Endothelial cell of umbilical vein (primary cell): ENCODE data around the gene NIPA2. TPM values are rescaled to one million over a fixed set of nuclear protein-coding genes. Genes with fewer than 3 reads are reported as not detected.

Experiments
- BruUV-seq: library from RNA; stranded (reverse); fragments of 400-500 nt; replicated peaks from 2 replicates; lab custom pipeline; 2021; lab: Mats Ljungman, UMichigan
- CTCF ChIA-PET: fragments of 300-600, 350-600 bp; sonication (Branson Sonifier 250); formaldehyde crosslinking; loops from one replicate; lab custom pipeline; 2021; ENCODE audit warnings: antibody characterized with exemption, inconsistent platforms; lab: Charles Lee
- POLR2A ChIA-PET: fragments of 300-600, 350-600 bp; sonication (Branson Sonifier 250); formaldehyde crosslinking; loops from one replicate; lab custom pipeline; 2021; ENCODE audit warnings: antibody characterized with exemption, inconsistent platforms; lab: Charles Lee
- DNase-seq: peaks from one replicate; pipeline ENCODE4 v3.0.0-alpha.2; 2011; ENCODE audit warnings: low read depth, low spot score
- FAIRE-seq: peaks from 2 replicates; lab custom pipeline; 2011; peaks lifted over from hg19 to GRCh38; lab: Jason Lieb, UNC
- H2AFZ ChIP-seq: 2 replicates; pipeline ENCODE4 v1.6.0; 2012; ENCODE audit warnings: low read depth, low read length, control low read depth, inconsistent platforms
- H3K27ac ChIP-seq: 2 replicates; pipeline ENCODE4 v1.5.1; 2011; ENCODE audit warnings: low read depth, mild to moderate bottlenecking, control low read depth, low read length, moderate library complexity; ENCODE audit not compliant: insufficient read depth
- H3K27me3 ChIP-seq, 2 experiments: 2 replicates each; pipeline versions ENCODE4 v1.6.0 to v1.6.1; 2011; ENCODE audit warnings: low read length in 2 of 2, mixed read lengths in 1 of 2; ENCODE audit not compliant: control insufficient read depth in 2 of 2, insufficient read depth in 2 of 2
- H3K36me3 ChIP-seq, 2 experiments: 2 replicates in 1 of 2; 3 replicates in 1 of 2; pipeline ENCODE4 v1.5.1; 2011; ENCODE audit warnings: low read length in 2 of 2, mild to moderate bottlenecking in 1 of 2, moderate library complexity in 1 of 2; ENCODE audit not compliant: control insufficient read depth in 2 of 2, insufficient read depth in 2 of 2; ENCODE audit errors: extremely low read depth in 1 of 2
- H3K4me1 ChIP-seq: 3 replicates; pipeline ENCODE4 v1.5.1; 2011; ENCODE audit warnings: mild to moderate bottlenecking, low read length; ENCODE audit not compliant: control insufficient read depth, insufficient read depth; ENCODE audit errors: extremely low read depth
- H3K4me2 ChIP-seq: 2 replicates; pipeline ENCODE4 v1.6.1; 2011; ENCODE audit warnings: low read length, control low read depth, mixed read lengths; ENCODE audit not compliant: insufficient read depth
- H3K4me3 ChIP-seq, 3 experiments: fragments of 200-600 bp in 1 of 3; sonication (generic), shearing (Covaris generic) in 1 of 3; replicated peaks in 1 of 3; 2 replicates each; pipeline ENCODE4 v1.5.1; 2011 to 2016; ENCODE audit warnings: control low read depth in 3 of 3, low read length in 3 of 3, mild to moderate bottlenecking in 2 of 3, inconsistent platforms in 1 of 3, low read depth in 1 of 3, moderate library complexity in 1 of 3; ENCODE audit not compliant: insufficient read depth in 1 of 3
- H3K79me2 ChIP-seq: 2 replicates; pipeline ENCODE4 v1.6.0; 2012; ENCODE audit warnings: low read length, inconsistent platforms; ENCODE audit not compliant: control insufficient read depth, insufficient read depth
- H3K9ac ChIP-seq: replicated peaks from 2 replicates; pipeline ENCODE3; 2011; ENCODE audit warnings: low read length, control low read depth; ENCODE audit not compliant: insufficient read depth; ENCODE audit errors: extremely low read depth
- H3K9me1 ChIP-seq: replicated peaks from 3 replicates; pipeline ENCODE4 v1.6.0; 2011; ENCODE audit warnings: mild to moderate bottlenecking, low read length; ENCODE audit not compliant: control insufficient read depth, insufficient read depth; ENCODE audit errors: extremely low read depth
- H3K9me3 ChIP-seq: replicated peaks from 2 replicates; pipeline ENCODE4 v1.5.1; 2012; ENCODE audit warnings: low read length, inconsistent platforms; ENCODE audit not compliant: control insufficient read depth, insufficient read depth
- H4K20me1 ChIP-seq: replicated peaks from 2 replicates; pipeline ENCODE3; 2011; ENCODE audit warnings: mild to moderate bottlenecking, low read length; ENCODE audit not compliant: control insufficient read depth, insufficient read depth; ENCODE audit errors: extremely low read depth
- EZH2 ChIP-seq: IDR thresholded peaks from 2 replicates; pipeline ENCODE4 v1.6.1; 2012; ENCODE audit warnings: borderline replicate concordance, low read depth, mild to moderate bottlenecking, moderate library complexity, low read length, inconsistent platforms; ENCODE audit not compliant: severe bottlenecking
- FOS ChIP-seq: IDR thresholded peaks from 2 replicates; pipeline ENCODE4 v1.6.1; 2011; ENCODE audit warnings: mild to moderate bottlenecking, low read length, moderate library complexity, borderline replicate concordance; ENCODE audit not compliant: insufficient read depth
- GATA2 ChIP-seq: IDR thresholded peaks from 2 replicates; pipeline ENCODE4 v1.7.0; 2011; ENCODE audit warnings: low read depth, mild to moderate bottlenecking, moderate library complexity, mixed read lengths, low read length; ENCODE audit not compliant: insufficient read length, insufficient read depth
- JUN ChIP-seq: IDR thresholded peaks from 2 replicates; pipeline ENCODE4 v1.6.1; 2011; ENCODE audit warnings: borderline replicate concordance, low read depth; ENCODE audit not compliant: insufficient read length, insufficient read depth
- MAX ChIP-seq: IDR thresholded peaks from 2 replicates; pipeline ENCODE4 v1.6.1; 2011; ENCODE audit not compliant: insufficient read depth, insufficient read length
- MYC ChIP-seq: IDR thresholded peaks from one replicate; pipeline ENCODE4 v1.6.1; 2011; ENCODE audit warnings: mild to moderate bottlenecking, low read depth, low read length
- POLR2A ChIP-seq: IDR thresholded peaks from 2 replicates; pipeline ENCODE4 v1.6.1; 2012; ENCODE audit warnings: low read depth, mild to moderate bottlenecking, control low read depth, low read length
- POLR2AphosphoS5 ChIP-seq: IDR thresholded peaks from 2 replicates; pipeline ENCODE4 v1.6.1; 2012; ENCODE audit warnings: low read depth, mild to moderate bottlenecking, control low read depth, low read length, moderate library complexity; ENCODE audit not compliant: insufficient read depth
- dilution Hi-C: fragments of 300-500 bp; cut with MboI; formaldehyde crosslinking; loops from one replicate; pipeline ENCODE4 v1.15.0; 2019; ENCODE audit warnings: low sequenced_read_pairs; ENCODE audit not compliant: extremely low pct_ligation_motif_present
- intact Hi-C: fragments of 100-400 bp; cut with micrococcal nuclease; formaldehyde crosslinking; loops from one replicate; pipeline ENCODE4 v1.10.0; 2022
- polyA plus RNA-seq, 4 experiments: library from polyadenylated mRNA; depleted of rRNA in 3 of 4; stranded (reverse) in 3 of 4; unstranded in 1 of 4; fragments of >200 nt; gene quantifications; 2 replicates each; pipeline versions ENCODE4 v1.2.1 to v1.2.3, GENCODE V29; 2011 to 2012; ENCODE audit warnings: missing spikeins in 1 of 4
- total RNA-seq: library from RNA; stranded (reverse); gene quantifications from 2 replicates; pipeline ENCODE4 v1.2.3, GENCODE V29; 2021
- TF ChIP-seq, protein P1 (sequence below), 2 donors: IDR thresholded peaks; 1 replicate in 1 of 2; 2 replicates in 1 of 2; pipeline ENCODE4 v1.5.1; 2011; ENCODE audit warnings: low read length in 2 of 2, mild to moderate bottlenecking in 2 of 2, moderate library complexity in 2 of 2, control low read depth in 1 of 2, inconsistent platforms in 1 of 2, low read depth in 1 of 2; ENCODE audit not compliant: insufficient read depth in 1 of 2; ENCODE audit errors: extremely low read depth in 1 of 2

Gene NIPA2
- total and polyA plus RNA-seq, 2 donors (not counting 3 experiments of a cell fraction or from before 2014, with no cell fraction given) = 55.2 to 75.7 TPM

GRCh38 chr15:22851513-22851912, 13.0 kb downstream of the NIPA2 start:
- DNase-seq (no peak), FAIRE-seq (no peak)
- intact Hi-C loops = no loop called here
- H3K27me3 ChIP-seq = no peaks in the 10 kb centered on the region
- no TSS peak for BruUV-seq
- H2AFZ ChIP-seq = no peak overlapping the region
- peaks cover 5% of the 10 kb centered on the region for H3K4me1 ChIP-seq
- no peaks in the 10 kb centered on the region for H3K9me3 ChIP-seq
- no peaks in the 10 kb centered on the region for H3K9me1 ChIP-seq
- H3K4me2 ChIP-seq = no peak overlapping the region
- dilution Hi-C loops = no loop called here
- TF ChIP-seq EZH2 (no peak), POLR2A (no peak), GATA2 (no peak), FOS (no peak), MAX (no peak), POLR2AphosphoS5 (no peak), MYC (no peak), JUN (no peak)
- TF ChIP-seq, protein P1, sequence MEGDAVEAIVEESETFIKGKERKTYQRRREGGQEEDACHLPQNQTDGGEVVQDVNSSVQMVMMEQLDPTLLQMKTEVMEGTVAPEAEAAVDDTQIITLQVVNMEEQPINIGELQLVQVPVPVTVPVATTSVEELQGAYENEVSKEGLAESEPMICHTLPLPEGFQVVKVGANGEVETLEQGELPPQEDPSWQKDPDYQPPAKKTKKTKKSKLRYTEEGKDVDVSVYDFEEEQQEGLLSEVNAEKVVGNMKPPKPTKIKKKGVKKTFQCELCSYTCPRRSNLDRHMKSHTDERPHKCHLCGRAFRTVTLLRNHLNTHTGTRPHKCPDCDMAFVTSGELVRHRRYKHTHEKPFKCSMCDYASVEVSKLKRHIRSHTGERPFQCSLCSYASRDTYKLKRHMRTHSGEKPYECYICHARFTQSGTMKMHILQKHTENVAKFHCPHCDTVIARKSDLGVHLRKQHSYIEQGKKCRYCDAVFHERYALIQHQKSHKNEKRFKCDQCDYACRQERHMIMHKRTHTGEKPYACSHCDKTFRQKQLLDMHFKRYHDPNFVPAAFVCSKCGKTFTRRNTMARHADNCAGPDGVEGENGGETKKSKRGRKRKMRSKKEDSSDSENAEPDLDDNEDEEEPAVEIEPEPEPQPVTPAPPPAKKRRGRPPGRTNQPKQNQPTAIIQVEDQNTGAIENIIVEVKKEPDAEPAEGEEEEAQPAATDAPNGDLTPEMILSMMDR (IDR thresholded peaks at IDR 0.05; ENCODE audit: extremely low read depth in 1 of 2, insufficient read depth in 1 of 2, low read depth in 1 of 2, low read length in 2 of 2) = no peak
- no peak overlapping the region for H3K9ac ChIP-seq
- POLR2A ChIA-PET = no interaction called here
- H3K36me3 ChIP-seq = peaks cover 2 to 12% of the 10 kb centered on the region in 2 experiments
- no peak overlapping the region for H3K27ac ChIP-seq
- H4K20me1 ChIP-seq = peaks cover 3% of the 10 kb centered on the region
- CTCF ChIA-PET = interaction anchor here (1.7 kb wide), 1 partner anchor 12 kb away, joined by 6 read pairs; no protein-coding TSS in a partner anchor
- no peak overlapping the region for H3K4me3 ChIP-seq
- H3K79me2 ChIP-seq = peaks cover 49% of the 10 kb centered on the region
